Coronary artery (tissue), 2 donors: ENCODE measurements around the gene ZXDC.

Source experiments
- DNase-seq: peaks from one replicate; pipeline ENCODE4 v3.0.0-alpha.2; 2017; ENCODE audit warnings: low spot score
- H3K27ac ChIP-seq, 2 donors: fragments of 200-600 bp; sonication (generic); one replicate each; pipeline ENCODE4 v1.5.1; 2016 to 2019
- H3K4me3 ChIP-seq: fragments of 200-600 bp; sonication (generic); 2 replicates; pipeline ENCODE4 v1.5.1; 2016; ENCODE audit warnings: mild to moderate bottlenecking, moderate library complexity
- CTCF ChIP-seq: fragments of 200-600 bp; sonication (generic); IDR thresholded peaks from one replicate; pipeline ENCODE4 v1.5.1; 2019; ENCODE audit warnings: antibody characterized with exemption

ZXDC gene

GRCh38 chr3:126475413-126476114 lies at the start of gene ZXDC:
Gene ZXDC, minus strand, starts transcription at chr3:126475891. Its CDS starts 26 bp downstream, at chr3:126475865.
- peak within 1 kb of the TSS; percentile 82 for H3K4me3 ChIP-seq
- peak within 1 kb of the TSS; percentile 87 to 88 for H3K27ac ChIP-seq
- TF ChIP-seq CTCF, result no peak
- DNase-seq, result peak; percentile 96

GRCh38 chr3:126525091-126525852 lies 49.6 kb upstream of the ZXDC start:
- no peak for DNase-seq
- H3K27ac ChIP-seq, result no peak overlapping the region
- no peak for TF ChIP-seq CTCF
- no peak overlapping the region for H3K4me3 ChIP-seq

GRCh38 chr3:126524429-126524988 lies 48.8 kb upstream of the ZXDC start:
- DNase-seq, result no peak
- Histone ChIP-seq H3K27ac (no peak overlapping the region), H3K4me3 (peak overlapping the region; percentile 70)
- no peak for TF ChIP-seq CTCF

GRCh38 chr3:126523745-126524428 lies 48.2 kb upstream of the ZXDC start, which contains the start of gene CHST13:
Gene CHST13, plus strand, starts transcription at chr3:126524155. Its CDS starts 178 bp downstream, at chr3:126524333.
- DNase-seq, result no peak
- Histone ChIP-seq H3K4me3 (peak within 1 kb of the TSS; percentile 70), H3K27ac (no peak within 1 kb of the TSS)
- TF ChIP-seq CTCF, result no peak

GRCh38 chr3:126522363-126522788 lies 46.7 kb upstream of the ZXDC start:
- peak; percentile 94 for TF ChIP-seq CTCF
- H3K4me3 ChIP-seq, result no peak overlapping the region
- H3K27ac ChIP-seq, result no peak overlapping the region
- no peak for DNase-seq

- H3K27ac ChIP-seq, result no peak overlapping the region
- no peak for TF ChIP-seq CTCF
- no peak overlapping the region for H3K4me3 ChIP-seq
- no peak for DNase-seq
These were observed 45.6 kb upstream of the ZXDC start for GRCh38 chr3:126521122-126521891.
